GM21576 (cell line): ENCODE results near the gene TGFBR1.

Source experiments
- ATAC-seq: cut with Tn5 transposase; IDR thresholded peaks from one replicate; pipeline ENCODE4 v1.9.1; 2021; ENCODE audit warnings: mild to moderate bottlenecking, moderate library complexity; ENCODE audit not compliant: unreplicated experiment

TGFBR1 gene

GRCh38 chr9:99105152-99106043 is 485 bp downstream of the TGFBR1 start:
- ATAC-seq = peak; percentile 52

GRCh38 chr9:99106044-99106375 is 1.1 kb downstream of the TGFBR1 start:
- ATAC-seq = no peak

- ATAC-seq = no peak
Observed at GRCh38 chr9:99107421-99107820, 2.5 kb downstream of the TGFBR1 start.

GRCh38 chr9:99108131-99108530 is 3.2 kb downstream of the TGFBR1 start:
- ATAC-seq = no peak

- no peak for ATAC-seq
Observed at GRCh38 chr9:99109522-99109921, 4.6 kb downstream of the TGFBR1 start.

- ATAC-seq = no peak
Observed at GRCh38 chr9:99112750-99113413, 8.0 kb downstream of the TGFBR1 start.

- no peak for ATAC-seq
Observed at GRCh38 chr9:99113414-99114048, 8.6 kb downstream of the TGFBR1 start.

GRCh38 chr9:99114049-99114440 is 9.1 kb downstream of the TGFBR1 start:
- no peak for ATAC-seq

GRCh38 chr9:99114846-99115500 is 10.1 kb downstream of the TGFBR1 start:
- no peak for ATAC-seq

GRCh38 chr9:99116003-99116411 is 11.1 kb downstream of the TGFBR1 start:
- no peak for ATAC-seq

- ATAC-seq = peak; percentile 98
Observed at GRCh38 chr9:99118782-99119466, 14.0 kb downstream of the TGFBR1 start.

- no peak for ATAC-seq
Observed at GRCh38 chr9:99119976-99120655, 15.2 kb downstream of the TGFBR1 start.

- ATAC-seq = no peak
Observed at GRCh38 chr9:99121604-99122003, 16.7 kb downstream of the TGFBR1 start.

- no peak for ATAC-seq
Observed at GRCh38 chr9:99124534-99125255, 19.8 kb downstream of the TGFBR1 start.

- ATAC-seq = no peak
Observed at GRCh38 chr9:99125446-99125845, 20.5 kb downstream of the TGFBR1 start.

- ATAC-seq = no peak
Observed at GRCh38 chr9:99126312-99126711, 21.4 kb downstream of the TGFBR1 start.

- ATAC-seq = no peak
Observed at GRCh38 chr9:99127356-99128132, 22.6 kb downstream of the TGFBR1 start.

- no peak for ATAC-seq
Observed at GRCh38 chr9:99128133-99128406, 23.2 kb downstream of the TGFBR1 start.

GRCh38 chr9:99129091-99129490 is 24.2 kb downstream of the TGFBR1 start:
- ATAC-seq = no peak
